Melanocyte of skin (primary cell): ENCODE results near the gene ACAA1. TPM values are rescaled to one million over a fixed set of nuclear protein-coding genes. Genes with fewer than 3 reads are reported as not detected.

Source experiments
- small RNA-seq, 2 donors: library from RNA; depleted of rRNA; stranded (forward); fragments of <200 nt; gene quantifications; one replicate each; pipeline ENCODE3, GENCODE V24; 2012
- total RNA-seq, 2 donors: library from RNA; depleted of rRNA; stranded (reverse); fragments of >200 nt; gene quantifications; 2 replicates each; pipeline ENCODE4 v1.2.3, GENCODE V29; 2012

Gene ACAA1
- 10 to 100 TPM; 25.8 to 33.6 TPM for total RNA-seq

GRCh38 chr3:38136777-38137614 lies at the start of gene ACAA1:
Gene ACAA1, minus strand, starts transcription at chr3:38137127. Its CDS starts 92 bp downstream, at chr3:38137035.

GRCh38 chr3:38164952-38165721 lies 28.2 kb upstream of the ACAA1 start, which contains the start of gene OXSR1:
Gene OXSR1, plus strand, starts transcription at chr3:38165537. Its CDS starts 340 bp downstream, at chr3:38165877.

GRCh38 chr3:38138349-38139190 lies 1.6 kb upstream of the ACAA1 start, which contains the start of gene MYD88:
Gene MYD88, plus strand, starts transcription at chr3:38138661. Its CDS starts 40 bp downstream, at chr3:38138701.

Small RNA genes within 50 kb of the gene (small RNA-seq; reads per million reads assigned to genes)
- gene RF00019 = 0 reads per million in 2 donors

Other genes with a start within 250 kb of the ACAA1 start
- 1 to 10 TPM; 3.7 to 5.5 TPM for gene VILL, start 146.3 kb downstream of the ACAA1 start, total RNA-seq
- 10 to 100 TPM in 1 of 2 donors, 1 to 10 TPM in 1; 10.0 to 14.7 TPM for gene PLCD1, start 107.5 kb downstream of the ACAA1 start, total RNA-seq
- gene DLEC1, start 97.9 kb downstream of the ACAA1 start, total RNA-seq = under 1 TPM in 1 of 2 donors, not detected in 1; under 0.01 TPM
- 10 to 100 TPM; 27.9 to 44.6 TPM for gene MYD88, start 1.5 kb upstream of the ACAA1 start, total RNA-seq
- 10 to 100 TPM; 31.7 to 41.3 TPM for gene OXSR1, start 28.4 kb upstream of the ACAA1 start, total RNA-seq
- under 1 TPM; under 0.01 to 0.33 TPM for gene SLC22A13, start 128.7 kb upstream of the ACAA1 start, total RNA-seq
- gene SLC22A14, start 145.2 kb upstream of the ACAA1 start, total RNA-seq = under 1 TPM in 1 of 2 donors, not detected in 1; under 0.01 TPM
- gene XYLB, start 209.7 kb upstream of the ACAA1 start, total RNA-seq = 10 to 100 TPM; 14.8 to 25.3 TPM